NCI-H226 (cell line): ENCODE measurements around the gene PLEKHG4B.

ENCODE experiments used
- DNase-seq: peaks from one replicate; pipeline ENCODE4 v3.0.0-alpha.2; 2015

PLEKHG4B gene

GRCh38 chr5:75331-76320 lies 16.3 kb upstream of the PLEKHG4B start:
- no peak for DNase-seq

GRCh38 chr5:76358-77169 lies 15.4 kb upstream of the PLEKHG4B start:
- no peak for DNase-seq

- DNase-seq = no peak
These were observed 14.8 kb upstream of the PLEKHG4B start for GRCh38 chr5:77170-77501.

- no peak for DNase-seq
These were observed 14.4 kb upstream of the PLEKHG4B start for GRCh38 chr5:77546-77945.

- DNase-seq = peak; percentile 20
These were observed 13.8 kb upstream of the PLEKHG4B start for GRCh38 chr5:77957-78804.

GRCh38 chr5:78805-79149 lies 13.2 kb upstream of the PLEKHG4B start:
- no peak for DNase-seq

GRCh38 chr5:79263-79662 lies 12.7 kb upstream of the PLEKHG4B start:
- DNase-seq = no peak

- DNase-seq = no peak
These were observed 12.1 kb upstream of the PLEKHG4B start for GRCh38 chr5:79821-80220.

- no peak for DNase-seq
These were observed 10.5 kb upstream of the PLEKHG4B start for GRCh38 chr5:81391-82021.

- DNase-seq = peak; percentile 57
These were observed 9.9 kb upstream of the PLEKHG4B start for GRCh38 chr5:82097-82496.

- no peak for DNase-seq
These were observed 9.4 kb upstream of the PLEKHG4B start for GRCh38 chr5:82570-82969.

- no peak for DNase-seq
These were observed 8.9 kb upstream of the PLEKHG4B start for GRCh38 chr5:83029-83428.

GRCh38 chr5:85334-85995 lies 6.5 kb upstream of the PLEKHG4B start:
- no peak for DNase-seq

- no peak for DNase-seq
These were observed 2.4 kb upstream of the PLEKHG4B start for GRCh38 chr5:89337-90286.

- DNase-seq = no peak
These were observed 1.1 kb upstream of the PLEKHG4B start for GRCh38 chr5:90590-91547.

- no peak for DNase-seq
These were observed 643 bp downstream of the PLEKHG4B start for GRCh38 chr5:92401-93220.

GRCh38 chr5:93221-93980 lies 1.4 kb downstream of the PLEKHG4B start:
- DNase-seq = no peak
